NCI-H82 (cell line): Measurements from ENCODE around the gene SLC16A6.
"Not testable (repeated sequence)": the region's sequence is repeated elsewhere in the genome, so short reads cannot be mapped to it uniquely, and the experiment has no call there.

ENCODE experiments used
- DNase-seq: peaks from one replicate; lab custom pipeline; 2025; lab: John Stamatoyannopoulos, UW

Gene SLC16A6

GRCh38 chr17:68290268-68290954, 516 bp downstream of the SLC16A6 start:
- peak; percentile 53 for DNase-seq

- no peak for DNase-seq
Observed at GRCh38 chr17:68289936-68290267, 1.0 kb downstream of the SLC16A6 start.

- no peak for DNase-seq
Observed at GRCh38 chr17:68289473-68289872, 1.5 kb downstream of the SLC16A6 start.

GRCh38 chr17:68288804-68289203, 2.1 kb downstream of the SLC16A6 start:
- peak; percentile 66 for DNase-seq

GRCh38 chr17:68288375-68288774, 2.6 kb downstream of the SLC16A6 start:
- peak; percentile 61 for DNase-seq

GRCh38 chr17:68281965-68282364, 9.0 kb downstream of the SLC16A6 start:
- not testable (repeated sequence) for DNase-seq

GRCh38 chr17:68277807-68278206, 13.1 kb downstream of the SLC16A6 start:
- DNase-seq, result no peak

- not testable (repeated sequence) for DNase-seq
Observed at GRCh38 chr17:68276339-68276738, 14.6 kb downstream of the SLC16A6 start.

- no peak for DNase-seq
Observed at GRCh38 chr17:68273722-68274121, 17.2 kb downstream of the SLC16A6 start.

- not testable (repeated sequence) for DNase-seq
Observed at GRCh38 chr17:68265833-68266232, 25.1 kb downstream of the SLC16A6 start.

- DNase-seq, result peak; percentile 64
Observed at GRCh38 chr17:68263101-68263681, 27.7 kb downstream of the SLC16A6 start.

GRCh38 chr17:68262467-68262866, 28.5 kb downstream of the SLC16A6 start:
- peak; percentile 98 for DNase-seq

GRCh38 chr17:68260051-68260762, 30.7 kb downstream of the SLC16A6 start:
- no peak for DNase-seq

GRCh38 chr17:68259648-68259951, 31.3 kb downstream of the SLC16A6 start:
- peak; percentile 64 for DNase-seq

- DNase-seq, result peak; percentile 68
Observed at GRCh38 chr17:68258890-68259647, 31.9 kb downstream of the SLC16A6 start.

GRCh38 chr17:68257934-68258333, 33.0 kb downstream of the SLC16A6 start:
- DNase-seq, result no peak

- not testable (repeated sequence) for DNase-seq
Observed at GRCh38 chr17:68256701-68257100, 34.2 kb downstream of the SLC16A6 start.

- DNase-seq, result no peak
Observed at GRCh38 chr17:68255731-68256538, 35.0 kb downstream of the SLC16A6 start.

GRCh38 chr17:68255151-68255550, 35.8 kb downstream of the SLC16A6 start:
- no peak for DNase-seq

- DNase-seq, result not testable (repeated sequence)
Observed at GRCh38 chr17:68253426-68253825, 37.5 kb downstream of the SLC16A6 start.

GRCh38 chr17:68249354-68249765, 41.6 kb downstream of the SLC16A6 start:
- no peak for DNase-seq

GRCh38 chr17:68248891-68249290, 42.0 kb downstream of the SLC16A6 start:
- no peak for DNase-seq
